ENCODE results near the gene CTRB1. TPM values are rescaled to one million over a fixed set of nuclear protein-coding genes. Genes with fewer than 3 reads are reported as not detected.

The CTRB1 gene
- total and polyA plus RNA-seq, 2 donors (not counting 3 experiments of a cell fraction or from before 2014, with no cell fraction given): not detected

DNA sequence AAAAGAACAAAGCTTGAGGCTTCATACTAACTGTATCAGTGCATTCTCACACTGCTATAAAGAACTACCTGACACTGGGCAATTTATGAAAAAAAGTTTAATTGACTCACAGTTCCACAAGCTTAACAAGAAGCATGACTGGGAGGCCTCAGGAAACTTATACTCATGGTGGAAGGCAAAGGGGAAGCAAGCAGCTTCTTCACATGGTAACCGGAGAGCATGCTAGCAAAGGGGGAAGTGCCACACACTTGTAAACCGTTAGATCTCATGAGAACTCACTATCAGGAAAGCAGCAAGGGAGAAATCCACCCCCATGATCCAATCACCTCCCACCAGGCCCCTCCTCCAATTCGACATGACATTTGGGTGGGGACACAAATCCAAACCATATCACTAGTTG lies 37.2 kb upstream of the CTRB1 start:
- DNase-seq (ENCODE audit: low read depth, low spot score) (no peak), FAIRE-seq (no peak)
- dilution Hi-C loops (cut with MboI; ENCODE audit: extremely low pct_ligation_motif_present, low sequenced_read_pairs): no loop called here
- ChIA-PET CTCF (no interaction called here), POLR2A (no interaction called here)
- peaks cover 2 to 9% of the 10 kb centered on the region in 2 experiments for H3K27me3 ChIP-seq (ENCODE audit: control insufficient read depth in 2 of 2, insufficient read depth in 2 of 2, low read length in 2 of 2)
- intact Hi-C loops (cut with micrococcal nuclease): no loop called here
- H4K20me1 ChIP-seq (replicated peaks; ENCODE audit: control insufficient read depth, extremely low read depth, insufficient read depth, low read length): no peaks in the 10 kb centered on the region
- no peaks in the 10 kb centered on the region for H3K9me3 ChIP-seq (replicated peaks; ENCODE audit: control insufficient read depth, insufficient read depth, low read length)
- no peak overlapping the region for H3K9ac ChIP-seq (replicated peaks; ENCODE audit: extremely low read depth, insufficient read depth, low read length)
- H3K4me2 ChIP-seq (ENCODE audit: insufficient read depth, low read length): no peak overlapping the region
- H3K79me2 ChIP-seq (ENCODE audit: control insufficient read depth, insufficient read depth, low read length): no peaks in the 10 kb centered on the region
- H3K27ac ChIP-seq (ENCODE audit: insufficient read depth, low read depth, low read length): no peak overlapping the region
- H3K9me1 ChIP-seq (replicated peaks; ENCODE audit: control insufficient read depth, extremely low read depth, insufficient read depth, low read length): no peaks in the 10 kb centered on the region
- BruUV-seq (replicated peaks): no TSS peak
- H3K4me3 ChIP-seq (replicated peaks in 1 of 3; ENCODE audit: insufficient read depth in 1 of 3, low read depth in 1 of 3, low read length in 3 of 3): no peak overlapping the region
- TF ChIP-seq EZH2 (IDR thresholded peaks at IDR 0.05; ENCODE audit: borderline replicate concordance, low read depth, low read length, severe bottlenecking): no peak
- no peak for TF ChIP-seq POLR2A (IDR thresholded peaks at IDR 0.05; ENCODE audit: low read depth, low read length)
- TF ChIP-seq CTCF (IDR thresholded peaks at IDR 0.05; ENCODE audit: extremely low read depth in 1 of 2, insufficient read depth in 1 of 2, low read depth in 1 of 2, low read length in 2 of 2): no peak
- no peak for TF ChIP-seq JUN (IDR thresholded peaks at IDR 0.05; ENCODE audit: borderline replicate concordance, insufficient read depth, insufficient read length, low read depth)
- no peak for TF ChIP-seq MAX (IDR thresholded peaks at IDR 0.05; ENCODE audit: insufficient read depth, insufficient read length)
- no peak for TF ChIP-seq MYC (IDR thresholded peaks at IDR 0.05; ENCODE audit: low read depth, low read length)
- no peak for TF ChIP-seq FOS (IDR thresholded peaks at IDR 0.05; ENCODE audit: borderline replicate concordance, insufficient read depth, low read length)
- no peak for TF ChIP-seq GATA2 (IDR thresholded peaks at IDR 0.05; ENCODE audit: insufficient read depth, insufficient read length, low read depth, low read length)
- H2AFZ ChIP-seq (ENCODE audit: low read depth, low read length): no peak overlapping the region
- H3K4me1 ChIP-seq (ENCODE audit: control insufficient read depth, extremely low read depth, insufficient read depth, low read length): no peaks in the 10 kb centered on the region
- H3K36me3 ChIP-seq (ENCODE audit: control insufficient read depth in 2 of 2, extremely low read depth in 1 of 2, insufficient read depth in 2 of 2, low read length in 2 of 2): no peaks in the 10 kb centered on the region

Data from endothelial cell of umbilical vein (primary cell).